ENCODE results near the gene HNRNPA3. TPM values are rescaled to one million over a fixed set of nuclear protein-coding genes. Genes with fewer than 3 reads are reported as not detected.

Gene HNRNPA3
- total RNA-seq, 1 donor from 2014 or later, result 184 TPM

- H3K27me3 Mint-ChIP-seq (ENCODE audit: low read depth, unreplicated experiment), result no peaks in the 10 kb centered on the region
- peak; percentile 10 for DNase-seq (ENCODE audit: low read depth)
- no peak for FAIRE-seq
- Histone ChIP-seq H3K27me3 (ENCODE audit: insufficient read depth, low read length) (no peaks in the 10 kb centered on the region), H3K4me2 (ENCODE audit: low read length) (no peak overlapping the region), H3K79me2 (ENCODE audit: insufficient read depth, low read length) (no peaks in the 10 kb centered on the region), H3K9ac (ENCODE audit: low read length) (no peak overlapping the region), H4K20me1 (ENCODE audit: insufficient read depth, low read length) (no peaks in the 10 kb centered on the region), H2AFZ (ENCODE audit: low read depth, low read length) (no peak overlapping the region), H3K4me3 (ENCODE audit: insufficient read depth, low read depth, low read length) (no peak overlapping the region), H3K4me1 (ENCODE audit: insufficient read depth, low read length) (peaks cover 24% of the 10 kb centered on the region), H3K36me3 (ENCODE audit: insufficient read depth, low read length) (no peaks in the 10 kb centered on the region), H3K27ac (ENCODE audit: low read depth, low read length) (no peak overlapping the region), H3K9me3 (ENCODE audit: insufficient read depth, low read depth, low read length) (no peaks in the 10 kb centered on the region)
- peak overlapping the region; percentile 48 for H3K27ac Mint-ChIP-seq (ENCODE audit: unreplicated experiment)
- no peak overlapping the region for H3K4me3 Mint-ChIP-seq (ENCODE audit: unreplicated experiment)
- peaks cover 2% of the 10 kb centered on the region for H3K9me3 Mint-ChIP-seq (ENCODE audit: unreplicated experiment)
- H3K4me1 Mint-ChIP-seq (ENCODE audit: low read depth, unreplicated experiment), result peaks cover 48% of the 10 kb centered on the region
- no peak for TF ChIP-seq CTCF (IDR thresholded peaks at IDR 0.05; ENCODE audit: insufficient read depth, low read depth, low read length)
- no peak for TF ChIP-seq EZH2 (IDR thresholded peaks at IDR 0.05; ENCODE audit: insufficient read depth, low read length)
- peaks cover 3% of the 10 kb centered on the region for H3K36me3 Mint-ChIP-seq (ENCODE audit: low read depth, unreplicated experiment)
Observed at GRCh38 chr2:177171418-177171865, 41.2 kb upstream of the HNRNPA3 start.

GRCh38 chr2:177172034-177172880, 40.3 kb upstream of the HNRNPA3 start:
- Mint-ChIP-seq H3K9me3 (ENCODE audit: unreplicated experiment) (peaks cover 2% of the 10 kb centered on the region), H3K4me1 (ENCODE audit: low read depth, unreplicated experiment) (peaks cover 45% of the 10 kb centered on the region), H3K4me3 (ENCODE audit: unreplicated experiment) (no peak overlapping the region), H3K36me3 (ENCODE audit: low read depth, unreplicated experiment) (peaks cover 3% of the 10 kb centered on the region), H3K27ac (ENCODE audit: unreplicated experiment) (peak overlapping the region; percentile 48), H3K27me3 (ENCODE audit: low read depth, unreplicated experiment) (no peaks in the 10 kb centered on the region)
- H3K4me2 ChIP-seq (ENCODE audit: low read length), result peak overlapping the region; percentile 45
- FAIRE-seq, result peak; percentile 52
- H4K20me1 ChIP-seq (ENCODE audit: insufficient read depth, low read length), result no peaks in the 10 kb centered on the region
- no peak overlapping the region for H3K9ac ChIP-seq (ENCODE audit: low read length)
- H3K27ac ChIP-seq (ENCODE audit: low read depth, low read length), result no peak overlapping the region
- no peaks in the 10 kb centered on the region for H3K36me3 ChIP-seq (ENCODE audit: insufficient read depth, low read length)
- H3K9me3 ChIP-seq (ENCODE audit: insufficient read depth, low read depth, low read length), result no peaks in the 10 kb centered on the region
- H3K79me2 ChIP-seq (ENCODE audit: insufficient read depth, low read length), result no peaks in the 10 kb centered on the region
- no peak overlapping the region for H2AFZ ChIP-seq (ENCODE audit: low read depth, low read length)
- no peak for TF ChIP-seq EZH2 (IDR thresholded peaks at IDR 0.05; ENCODE audit: insufficient read depth, low read length)
- no peak for TF ChIP-seq CTCF (IDR thresholded peaks at IDR 0.05; ENCODE audit: insufficient read depth, low read depth, low read length)
- H3K4me1 ChIP-seq (ENCODE audit: insufficient read depth, low read length), result peaks cover 20% of the 10 kb centered on the region
- H3K4me3 ChIP-seq (ENCODE audit: insufficient read depth, low read depth, low read length), result no peak overlapping the region
- DNase-seq (ENCODE audit: low read depth), result peak; percentile 80
- H3K27me3 ChIP-seq (ENCODE audit: insufficient read depth, low read length), result no peaks in the 10 kb centered on the region

GRCh38 chr2:177174486-177174885, 38.1 kb upstream of the HNRNPA3 start:
- Histone ChIP-seq H3K4me2 (ENCODE audit: low read length) (no peak overlapping the region), H3K9ac (ENCODE audit: low read length) (no peak overlapping the region), H3K4me1 (ENCODE audit: insufficient read depth, low read length) (peaks cover 7% of the 10 kb centered on the region), H2AFZ (ENCODE audit: low read depth, low read length) (no peak overlapping the region), H4K20me1 (ENCODE audit: insufficient read depth, low read length) (no peaks in the 10 kb centered on the region), H3K27me3 (ENCODE audit: insufficient read depth, low read length) (no peaks in the 10 kb centered on the region), H3K9me3 (ENCODE audit: insufficient read depth, low read depth, low read length) (no peaks in the 10 kb centered on the region), H3K36me3 (ENCODE audit: insufficient read depth, low read length) (no peaks in the 10 kb centered on the region), H3K4me3 (ENCODE audit: insufficient read depth, low read depth, low read length) (no peak overlapping the region), H3K27ac (ENCODE audit: low read depth, low read length) (no peak overlapping the region), H3K79me2 (ENCODE audit: insufficient read depth, low read length) (no peaks in the 10 kb centered on the region)
- Mint-ChIP-seq H3K27ac (ENCODE audit: unreplicated experiment) (peak overlapping the region; percentile 77), H3K9me3 (ENCODE audit: unreplicated experiment) (peaks cover 2% of the 10 kb centered on the region), H3K4me3 (ENCODE audit: unreplicated experiment) (no peak overlapping the region), H3K36me3 (ENCODE audit: low read depth, unreplicated experiment) (peaks cover 3% of the 10 kb centered on the region), H3K27me3 (ENCODE audit: low read depth, unreplicated experiment) (no peaks in the 10 kb centered on the region), H3K4me1 (ENCODE audit: low read depth, unreplicated experiment) (peaks cover 32% of the 10 kb centered on the region)
- TF ChIP-seq CTCF (IDR thresholded peaks at IDR 0.05; ENCODE audit: insufficient read depth, low read depth, low read length), result no peak
- no peak for TF ChIP-seq EZH2 (IDR thresholded peaks at IDR 0.05; ENCODE audit: insufficient read depth, low read length)
- FAIRE-seq (no peak), DNase-seq (ENCODE audit: low read depth) (no peak)
